GM19240 (cell line): ENCODE results near the gene SLC44A5.
"Not testable (repeated sequence)": the region's sequence is repeated elsewhere in the genome, so short reads cannot be mapped to it uniquely, and the experiment has no call there.

ENCODE experiments used
- DNase-seq: peaks from one replicate; pipeline ENCODE4 v3.0.0; 2011; ENCODE audit warnings: low spot score; ENCODE audit not compliant: insufficient read length

The SLC44A5 gene

DNA sequence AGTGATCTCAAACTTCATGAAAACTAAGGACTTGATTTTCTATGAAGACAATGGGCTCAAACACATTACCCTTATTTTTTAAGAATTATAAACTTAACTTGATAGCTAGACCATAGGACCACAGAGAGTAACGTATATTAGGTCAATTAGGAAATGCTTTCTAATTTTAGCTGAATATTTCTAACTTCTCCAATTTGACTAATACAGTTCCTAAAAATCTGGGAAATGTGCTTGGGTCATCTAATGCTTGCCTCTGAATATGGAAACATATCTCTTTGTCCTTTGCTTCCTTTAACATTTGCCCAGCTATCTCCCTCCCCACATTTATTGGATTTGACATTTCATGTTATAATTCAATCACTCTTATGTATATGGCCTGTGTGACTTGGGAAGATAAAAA lies 335.3 kb downstream of the SLC44A5 start:
- DNase-seq = no peak

- DNase-seq = no peak
Observed at GRCh38 chr1:75274920-75275506, 335.9 kb downstream of the SLC44A5 start.

DNA sequence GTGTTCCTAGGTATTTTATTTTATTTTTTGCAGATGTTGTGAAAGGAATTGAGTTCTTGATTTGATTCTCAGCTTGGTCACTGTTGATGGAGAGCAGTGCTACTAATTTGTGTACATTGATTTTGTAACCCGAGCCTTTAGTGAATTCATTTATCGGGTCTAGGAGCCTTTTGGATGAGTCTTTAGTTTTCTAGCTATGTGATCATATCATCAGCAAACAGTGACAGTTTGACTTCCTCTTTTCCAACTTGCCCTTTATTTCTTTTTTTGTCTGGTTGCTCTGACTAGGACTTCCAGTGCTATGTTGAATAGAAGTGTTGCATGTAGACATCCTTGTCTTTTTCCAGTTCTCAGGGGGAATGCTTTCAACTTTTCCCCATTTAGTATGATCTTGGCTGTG lies 337.8 kb downstream of the SLC44A5 start:
- no peak for DNase-seq

GRCh38 chr1:75265792-75266191 lies 345.1 kb downstream of the SLC44A5 start:
- DNase-seq = no peak

DNA sequence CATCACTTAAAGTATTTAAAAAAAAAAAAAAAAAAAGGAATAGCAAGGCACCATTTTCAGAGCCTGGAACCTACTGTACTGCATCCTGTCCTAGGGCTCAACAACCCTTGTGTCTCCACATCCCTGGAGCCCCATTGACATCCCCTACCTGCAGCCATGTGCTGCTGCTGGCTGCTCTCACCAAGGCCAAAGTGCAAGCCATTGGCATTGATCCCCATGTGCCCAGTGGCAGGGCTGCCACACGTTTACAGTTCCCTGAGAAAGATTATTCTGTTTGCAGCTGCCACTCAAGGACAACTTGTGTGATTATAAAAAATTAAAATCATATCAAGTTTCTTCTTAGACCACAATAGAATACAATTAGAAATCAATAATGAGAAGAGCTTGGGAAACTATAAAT lies 346.8 kb downstream of the SLC44A5 start:
- no peak for DNase-seq

DNA sequence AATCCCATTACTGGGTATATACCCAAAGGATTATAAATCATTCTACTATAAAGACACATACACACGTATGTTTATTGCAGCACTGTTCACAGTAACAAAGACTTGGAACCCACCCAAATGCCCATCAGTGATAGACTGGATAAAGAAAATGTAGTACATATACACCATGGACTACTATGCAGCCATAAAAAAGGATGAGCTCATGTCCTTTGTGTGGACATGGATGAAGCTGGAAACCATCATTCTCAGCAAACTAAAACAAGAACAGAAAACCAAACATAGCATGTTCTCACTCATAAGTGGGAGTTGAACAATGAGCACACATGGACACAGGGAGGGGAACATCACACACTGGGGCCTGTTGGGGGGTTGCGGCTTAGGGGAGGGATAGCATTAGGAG lies 347.3 kb downstream of the SLC44A5 start:
- not testable (repeated sequence) for DNase-seq

DNA sequence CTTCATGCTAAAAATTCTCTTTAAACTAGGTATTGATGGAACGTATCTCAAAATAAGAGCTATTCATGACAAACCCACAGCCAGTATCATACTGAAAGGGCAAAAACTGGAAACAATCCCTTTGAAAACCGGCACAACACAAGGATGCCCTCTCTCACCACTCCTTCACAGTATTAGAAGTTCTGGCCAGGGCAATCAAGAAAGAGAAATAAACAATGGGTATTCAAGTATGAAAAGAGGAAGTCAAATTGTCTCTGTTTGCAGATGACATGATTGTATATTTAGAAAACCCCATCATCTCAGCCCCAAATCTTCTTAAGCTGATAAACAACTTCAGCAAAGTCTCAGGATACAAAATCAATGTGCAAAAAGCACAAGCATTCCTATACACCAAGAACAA lies 349.0 kb downstream of the SLC44A5 start:
- not testable (repeated sequence) for DNase-seq

DNA sequence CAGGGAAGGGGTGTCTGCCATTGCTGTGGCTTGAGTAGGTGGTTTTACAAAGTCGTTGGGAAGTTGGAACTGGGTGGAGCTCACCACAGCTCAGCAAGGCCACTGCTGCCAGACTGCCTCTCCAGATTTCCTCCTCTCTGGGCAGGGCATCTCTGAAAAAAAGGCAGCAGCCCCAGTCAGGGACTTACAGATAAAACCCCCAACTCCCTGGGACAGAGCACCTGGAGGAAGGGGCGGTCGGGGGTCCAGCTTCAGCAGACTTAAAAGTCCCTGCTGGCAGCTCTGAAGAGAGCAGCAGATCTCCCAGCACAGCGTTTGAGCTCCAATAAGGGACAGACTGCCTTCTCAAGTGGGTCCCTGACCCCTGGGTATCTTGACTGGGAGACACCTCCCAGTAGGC lies 352.6 kb downstream of the SLC44A5 start:
- DNase-seq = no peak

GRCh38 chr1:75257424-75257823 lies 353.5 kb downstream of the SLC44A5 start:
- DNase-seq = no peak

DNA sequence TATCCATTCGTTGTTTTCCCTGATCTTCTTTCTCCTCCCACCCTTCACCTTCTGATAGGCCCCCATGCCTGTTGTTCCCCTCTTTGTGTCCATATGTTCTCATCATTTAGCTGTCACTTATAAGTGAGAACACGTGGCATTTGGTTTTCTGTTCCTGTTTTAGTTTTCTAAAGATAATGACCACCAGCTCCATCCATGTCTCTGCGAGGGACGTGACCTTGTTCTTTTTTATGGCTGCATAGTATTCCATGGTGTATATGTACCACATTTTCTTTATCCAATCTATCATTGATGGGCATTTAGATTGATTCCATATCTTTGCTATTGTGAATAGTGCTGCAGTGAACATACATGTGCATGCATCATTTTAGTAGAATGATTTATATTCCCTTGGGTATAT lies 360.8 kb downstream of the SLC44A5 start:
- DNase-seq = not testable (repeated sequence)

DNA sequence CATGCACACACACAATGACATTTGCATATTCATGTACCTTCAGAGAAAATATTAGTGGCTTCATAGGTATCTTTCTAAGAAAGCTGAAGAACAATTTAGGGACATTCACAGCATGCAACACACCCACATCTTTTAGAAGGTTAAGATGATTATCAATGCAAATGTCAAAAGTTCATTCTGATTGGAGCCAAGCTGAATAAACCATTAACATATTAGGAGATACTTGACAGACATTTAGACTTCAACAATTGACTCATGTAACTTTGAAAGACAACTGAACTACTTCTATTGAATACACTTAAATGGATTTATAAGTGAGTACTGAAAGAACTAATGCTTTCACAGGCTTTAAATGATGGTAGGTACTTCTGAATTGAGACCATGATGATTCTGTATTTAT lies 365.7 kb downstream of the SLC44A5 start:
- DNase-seq = no peak

DNA sequence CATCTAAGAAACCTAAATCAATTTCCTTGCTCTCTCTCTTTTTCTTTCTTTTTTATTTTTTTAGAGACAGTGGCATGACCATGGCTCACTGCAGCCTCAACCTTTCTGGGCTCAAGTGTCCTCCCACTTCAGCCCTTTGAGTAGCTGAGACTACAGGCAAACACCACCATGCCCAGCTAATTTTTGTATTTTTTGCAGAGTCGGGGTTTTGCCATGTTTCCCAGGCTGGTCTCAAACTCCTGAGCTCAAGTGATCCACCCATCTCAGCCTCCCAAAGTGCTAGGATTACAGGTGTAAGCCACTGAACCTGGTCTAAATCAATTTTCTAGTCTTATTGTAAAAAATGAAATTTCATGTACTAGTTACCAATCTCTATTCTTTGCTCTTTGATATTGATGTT lies 367.8 kb downstream of the SLC44A5 start:
- no peak for DNase-seq

DNA sequence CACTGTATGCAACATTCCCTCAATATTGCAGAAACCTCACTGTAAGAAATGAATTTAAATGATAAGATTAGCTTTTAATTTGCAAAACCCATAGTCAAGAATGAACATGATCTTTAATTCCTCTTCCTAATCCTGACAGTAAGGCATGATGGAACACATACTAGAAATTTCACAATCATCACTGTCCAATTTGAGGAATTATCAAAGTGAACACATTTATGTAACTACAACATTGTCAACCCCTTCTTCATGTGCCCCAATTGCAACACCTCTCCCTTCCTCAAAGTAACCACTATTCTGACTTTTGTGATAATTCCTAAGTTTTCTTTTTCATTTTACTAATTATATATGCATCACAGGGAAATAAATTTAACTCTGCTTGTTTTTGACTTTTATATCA lies 373.6 kb downstream of the SLC44A5 start:
- no peak for DNase-seq

DNA sequence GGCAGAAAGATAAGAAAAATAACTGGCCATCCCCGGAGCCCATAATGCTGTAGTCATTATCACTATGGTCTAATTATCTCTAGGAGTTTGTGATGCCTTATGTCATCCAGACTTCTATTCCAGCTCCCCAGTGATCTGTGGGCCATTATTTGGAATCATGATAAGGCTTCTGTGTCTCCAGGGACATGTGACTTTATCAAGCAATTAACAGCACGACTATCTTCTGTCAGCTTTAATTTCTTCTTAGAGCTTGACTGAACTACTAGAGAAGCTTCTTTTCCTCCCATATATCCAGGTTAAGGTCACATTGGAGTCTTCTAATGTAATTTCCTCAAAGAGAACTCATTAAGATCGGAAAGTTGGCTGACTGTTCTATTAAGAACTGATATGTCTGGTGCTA lies 376.4 kb downstream of the SLC44A5 start:
- no peak for DNase-seq

DNA sequence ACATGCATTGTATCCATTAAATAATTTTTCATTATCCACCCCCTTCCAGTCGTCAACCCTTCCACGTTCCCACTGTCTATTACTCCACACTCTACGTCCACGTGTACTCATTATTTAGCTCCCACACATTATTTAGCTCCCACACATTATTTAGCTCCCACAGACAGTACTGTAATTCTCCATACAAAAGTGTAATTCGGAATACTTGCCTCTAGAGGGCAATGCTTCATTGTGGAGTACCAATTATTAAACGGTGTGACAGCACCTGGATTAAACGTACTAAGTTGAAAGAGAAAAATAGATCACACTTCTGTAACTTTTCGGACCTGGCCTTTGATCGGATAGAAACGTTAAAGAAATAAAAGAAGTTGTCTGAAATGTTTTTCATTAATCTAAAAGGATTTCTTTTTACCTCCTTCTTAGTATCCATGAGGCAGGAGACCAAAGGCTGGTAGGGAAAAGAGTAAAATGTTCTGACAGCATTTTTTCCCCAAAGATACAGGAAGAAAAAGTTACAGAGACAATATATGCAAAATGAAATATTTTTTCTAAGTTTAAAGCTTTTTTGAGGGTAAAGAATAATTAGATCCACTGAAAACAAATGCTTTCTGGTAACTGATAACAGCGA lies 377.5 kb downstream of the SLC44A5 start:
- DNase-seq = no peak

DNA sequence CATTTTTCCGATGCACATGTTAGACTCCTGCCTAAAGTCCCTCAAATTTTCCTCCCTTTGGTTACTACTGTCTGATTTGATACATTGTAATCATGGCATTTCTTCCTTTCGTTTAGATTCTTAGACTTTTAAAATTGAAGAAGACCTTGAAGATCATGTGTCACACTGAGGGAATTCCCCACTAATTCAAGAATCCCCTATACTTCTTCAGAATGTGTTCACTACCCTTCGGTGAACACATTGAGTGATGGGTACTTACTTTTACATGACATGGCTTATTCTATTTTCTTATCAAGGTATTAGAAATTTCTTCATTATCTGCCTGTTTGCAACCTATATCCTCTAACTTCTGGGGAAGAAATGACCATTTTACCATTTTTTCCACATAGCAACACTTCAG lies 390.8 kb downstream of the SLC44A5 start:
- DNase-seq = no peak

DNA sequence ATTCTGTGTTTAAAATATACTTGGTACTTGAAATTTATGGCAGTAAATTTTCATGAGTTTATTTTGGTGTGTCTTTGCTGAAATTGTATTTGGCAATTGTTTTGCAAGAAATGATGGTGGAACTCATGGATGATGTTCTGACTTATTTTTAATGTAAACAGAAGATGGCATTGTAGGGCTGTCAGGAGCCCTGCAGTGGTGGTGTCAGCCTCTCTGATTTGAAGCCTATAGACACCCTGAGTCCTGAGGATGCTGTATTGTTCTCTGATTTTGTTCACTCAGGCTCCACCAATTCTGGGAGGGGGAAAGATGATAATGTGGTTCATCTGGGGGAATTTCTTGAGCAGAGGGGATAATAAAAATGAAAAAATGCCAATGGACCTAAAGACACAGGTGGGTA lies 396.9 kb downstream of the SLC44A5 start:
- DNase-seq = no peak

- no peak for DNase-seq
Observed at GRCh38 chr1:75211648-75212047, 399.3 kb downstream of the SLC44A5 start.

GRCh38 chr1:75208862-75209261 lies 402.1 kb downstream of the SLC44A5 start:
- DNase-seq = no peak

DNA sequence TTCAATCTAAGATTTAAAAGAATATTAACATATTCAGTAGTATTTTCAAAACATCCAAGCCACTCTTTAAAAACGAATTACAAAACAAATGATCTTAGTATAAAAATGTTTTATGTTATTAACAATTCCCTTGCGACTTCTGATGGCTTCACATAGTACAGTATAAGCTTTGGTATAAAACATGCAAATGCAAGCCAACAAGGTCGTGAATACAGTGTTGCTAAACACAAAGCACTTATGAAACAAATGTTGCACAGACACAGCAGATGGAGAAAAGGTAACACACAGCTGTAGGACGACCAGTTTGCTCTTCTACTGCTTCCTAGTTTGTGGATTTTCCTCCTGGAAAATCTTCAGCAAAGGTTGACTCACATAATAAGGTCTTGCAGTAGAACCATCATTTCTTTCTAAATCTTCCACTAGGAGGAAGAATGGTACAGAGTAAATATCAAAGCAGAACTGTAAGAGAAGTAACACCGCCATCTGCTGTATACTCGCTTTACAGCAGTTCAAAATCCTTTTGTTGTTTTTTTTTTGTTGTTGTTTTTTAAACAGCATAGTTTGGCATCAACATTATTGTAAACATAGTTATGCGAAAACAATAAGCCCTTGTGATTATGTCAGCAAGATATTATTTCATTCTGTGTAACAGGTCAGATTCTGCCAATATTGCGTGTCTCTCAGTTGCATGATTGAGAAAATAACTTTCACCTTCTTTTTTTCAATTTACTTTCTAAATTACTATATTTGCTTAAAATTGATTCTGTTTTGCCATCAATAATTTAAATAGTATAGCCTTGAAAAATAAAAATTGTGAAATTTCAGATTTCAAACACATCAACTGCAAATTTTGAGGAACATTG lies 407.3 kb downstream of the SLC44A5 start:
- DNase-seq = peak; percentile 2

DNA sequence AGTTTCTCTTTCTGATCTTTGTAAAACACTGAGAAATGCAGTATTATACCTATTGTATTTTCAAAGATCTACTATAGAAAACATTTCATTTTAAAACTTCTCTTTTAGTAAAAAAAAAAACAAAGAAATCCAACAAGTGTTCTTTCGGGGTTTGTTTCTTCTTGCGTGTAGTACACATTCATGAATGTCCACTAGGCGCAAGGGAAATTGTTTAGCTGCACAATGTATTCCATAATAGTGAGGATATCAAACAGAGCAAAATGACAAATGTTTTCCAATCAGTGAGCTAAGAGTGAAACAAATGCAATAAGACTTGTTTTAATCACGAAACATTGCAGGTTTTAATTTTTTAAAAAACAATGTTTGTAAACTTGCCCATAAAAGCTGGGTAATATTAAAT lies 408.2 kb downstream of the SLC44A5 start:
- DNase-seq = no peak

DNA sequence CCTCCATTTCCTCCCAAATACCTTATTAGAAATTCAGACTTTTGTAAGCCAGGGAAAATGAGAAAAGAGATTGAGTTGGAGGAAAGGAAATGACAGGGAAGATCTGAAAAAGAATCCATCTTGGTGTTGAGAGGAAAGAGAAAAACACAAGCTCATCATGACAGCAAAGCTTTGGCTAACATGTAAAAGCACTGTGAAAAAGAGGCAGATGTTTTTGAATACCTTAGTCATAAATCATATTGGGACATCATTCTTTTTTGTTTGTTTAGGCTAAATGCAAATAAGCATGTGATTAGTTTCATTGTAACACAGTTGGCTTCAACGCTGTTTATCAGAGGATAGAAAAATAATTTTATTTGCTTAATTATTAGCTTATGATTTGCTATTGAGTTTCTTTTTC lies 412.2 kb downstream of the SLC44A5 start:
- DNase-seq = no peak

- no peak for DNase-seq
Observed at GRCh38 chr1:75198163-75198562, 412.8 kb downstream of the SLC44A5 start.
